HG03064 (cell line): ENCODE data around the gene ARHGAP15.

Experiments used
- ATAC-seq: cut with Tn5 transposase; IDR thresholded peaks from one replicate; pipeline ENCODE4 v1.9.1; 2021; ENCODE audit warnings: low read depth; ENCODE audit not compliant: unreplicated experiment

The ARHGAP15 gene

DNA sequence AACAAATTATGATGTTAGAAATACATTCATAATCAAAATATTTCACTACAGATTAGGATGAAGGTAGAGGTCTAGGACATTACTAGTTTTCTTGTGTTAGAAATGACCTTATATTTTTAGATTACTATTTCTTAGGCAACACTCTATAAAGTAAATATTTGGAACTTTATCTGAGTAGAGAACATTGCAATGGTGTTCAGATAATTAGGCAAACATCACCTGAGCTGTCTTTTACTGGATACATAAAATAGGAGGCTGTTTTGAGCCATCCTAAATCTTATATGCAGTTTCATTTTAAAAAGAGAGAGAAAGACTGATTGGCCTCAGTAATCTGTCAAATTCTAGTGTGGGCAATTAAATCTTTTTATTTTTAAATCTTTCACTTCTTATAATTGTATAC is 304.6 kb downstream of the ARHGAP15 start:
- no peak for ATAC-seq

DNA sequence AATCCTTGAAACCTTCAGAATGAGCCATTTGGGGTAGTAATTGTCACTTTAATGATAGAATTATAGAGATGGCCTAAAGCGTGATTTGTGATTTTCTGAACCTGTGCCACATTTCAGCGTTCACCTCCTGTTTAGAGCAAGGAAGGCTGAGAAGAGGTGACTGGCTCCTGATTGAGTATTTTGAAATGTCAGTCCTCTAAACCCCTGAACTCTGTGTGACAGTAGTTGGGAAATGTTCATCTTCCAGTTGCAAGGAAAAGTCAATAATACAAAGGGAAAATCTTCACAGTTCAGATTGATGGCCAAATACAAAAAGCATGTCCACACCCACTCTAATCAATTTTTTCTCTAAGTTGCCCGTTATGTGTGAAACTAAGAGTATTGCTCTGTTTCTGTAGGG is 305.2 kb downstream of the ARHGAP15 start:
- ATAC-seq: no peak

DNA sequence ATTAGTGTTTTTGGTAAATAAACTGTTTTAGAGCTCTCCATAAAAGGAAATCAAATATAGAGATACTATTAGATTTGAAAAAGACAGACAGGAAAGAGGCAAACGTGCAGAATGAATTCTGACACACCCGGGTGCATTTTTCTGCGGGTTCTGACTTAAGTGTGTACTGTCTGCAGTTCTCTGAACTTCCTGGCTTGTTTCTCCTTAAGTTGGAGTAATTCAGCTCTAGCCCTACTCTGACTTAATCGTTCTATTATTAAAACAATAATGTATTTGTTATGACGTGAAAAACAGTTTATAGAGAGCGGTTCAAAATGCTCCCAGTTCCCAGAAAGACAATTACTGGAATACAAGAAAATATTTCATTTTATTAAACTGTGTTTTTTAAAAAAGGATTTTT is 305.9 kb downstream of the ARHGAP15 start:
- ATAC-seq: no peak

DNA sequence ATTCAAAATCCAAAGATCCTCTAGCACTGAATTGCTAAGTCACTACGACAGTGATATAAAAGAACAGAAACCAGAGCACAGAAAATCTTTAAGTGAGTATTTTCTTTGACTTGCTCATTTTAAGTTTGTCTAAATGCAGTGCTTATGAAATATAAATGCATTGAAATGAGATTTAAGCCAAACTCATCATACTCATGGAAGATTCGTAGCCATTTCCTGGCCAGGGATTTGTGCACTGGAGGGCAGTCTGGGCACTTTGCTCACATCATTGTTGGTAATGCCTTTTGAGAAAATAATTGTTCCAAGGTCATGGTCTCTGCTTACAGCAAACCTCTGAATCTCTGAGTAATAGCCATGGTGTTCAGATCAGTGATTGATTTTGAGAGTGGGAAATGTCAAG is 307.7 kb downstream of the ARHGAP15 start:
- ATAC-seq: no peak

DNA sequence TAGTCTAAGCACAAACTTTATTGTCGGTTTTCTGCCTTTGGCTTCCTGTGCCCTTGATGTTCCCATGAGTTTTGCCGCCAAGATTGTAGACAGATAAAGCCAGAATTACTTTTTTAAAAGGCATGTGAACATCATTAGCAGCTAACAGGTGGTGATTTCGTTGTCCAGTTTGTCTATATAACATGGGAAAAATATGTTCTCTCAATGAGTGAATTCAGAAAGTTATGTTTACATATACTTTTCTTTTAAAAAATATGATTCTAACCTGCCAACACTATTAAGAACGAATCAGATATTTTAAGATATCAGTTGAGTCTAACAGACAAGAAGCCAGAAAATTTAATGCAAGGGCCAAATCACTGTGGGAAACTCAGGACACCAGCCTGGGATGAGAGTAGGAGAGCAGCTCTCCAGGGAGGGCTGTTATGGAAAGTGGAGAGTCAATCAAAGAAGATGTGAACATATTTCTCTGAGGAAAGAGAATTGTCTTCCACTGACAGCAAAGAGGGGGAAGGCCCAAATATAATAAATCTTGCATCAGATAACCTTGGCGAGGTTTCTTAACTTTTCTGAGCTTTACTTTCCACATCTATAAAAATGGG is 311.3 kb downstream of the ARHGAP15 start:
- ATAC-seq: no peak

DNA sequence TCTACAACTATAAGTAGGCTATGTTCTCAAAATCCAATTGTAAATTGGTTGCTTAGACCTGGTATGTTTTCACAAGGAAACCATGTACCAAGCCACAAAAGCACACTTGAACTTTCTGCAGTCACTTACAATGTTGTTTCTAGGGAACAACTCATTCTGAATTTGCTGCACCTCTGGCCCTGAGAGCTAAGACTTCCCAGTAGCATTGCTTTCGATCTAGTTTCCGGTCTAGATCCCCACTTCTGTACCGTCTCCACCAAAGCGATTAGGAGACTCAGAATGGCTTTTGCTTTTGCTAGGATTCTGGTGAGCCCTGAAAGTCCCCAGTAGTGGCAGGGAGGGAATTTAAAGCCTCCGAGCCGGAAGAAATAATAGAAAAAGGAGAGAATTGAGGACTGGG is 313.0 kb downstream of the ARHGAP15 start:
- ATAC-seq: no peak

DNA sequence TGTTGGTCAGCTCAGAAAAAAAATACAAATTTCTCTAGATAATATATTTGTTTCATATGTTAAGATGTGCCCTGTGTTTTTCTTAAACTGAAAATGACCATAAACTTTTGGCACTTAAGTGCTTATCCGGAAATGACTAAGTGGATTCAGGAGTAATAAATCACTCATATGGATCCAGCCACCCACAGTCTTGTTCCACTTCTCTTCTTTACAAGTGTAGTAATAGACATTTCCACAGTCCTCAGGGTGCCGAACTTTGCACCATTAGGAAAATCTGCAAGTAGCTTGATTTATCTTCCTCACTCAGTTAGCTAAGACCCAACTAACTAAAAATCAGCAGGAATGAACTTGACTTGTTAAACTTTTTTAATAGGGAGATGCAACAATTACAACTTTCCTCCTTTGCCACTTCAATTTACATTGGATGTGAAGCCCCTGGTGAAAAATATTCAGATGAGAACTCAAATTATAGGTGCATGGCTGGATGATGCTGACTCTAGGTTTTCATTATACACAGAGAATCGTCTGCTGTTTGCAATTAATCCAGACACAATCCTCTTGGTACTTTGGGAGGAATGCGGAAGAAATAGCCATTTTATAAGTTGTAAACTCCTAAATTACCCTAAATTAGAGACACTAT is 322.5 kb downstream of the ARHGAP15 start:
- ATAC-seq: peak; percentile 79

DNA sequence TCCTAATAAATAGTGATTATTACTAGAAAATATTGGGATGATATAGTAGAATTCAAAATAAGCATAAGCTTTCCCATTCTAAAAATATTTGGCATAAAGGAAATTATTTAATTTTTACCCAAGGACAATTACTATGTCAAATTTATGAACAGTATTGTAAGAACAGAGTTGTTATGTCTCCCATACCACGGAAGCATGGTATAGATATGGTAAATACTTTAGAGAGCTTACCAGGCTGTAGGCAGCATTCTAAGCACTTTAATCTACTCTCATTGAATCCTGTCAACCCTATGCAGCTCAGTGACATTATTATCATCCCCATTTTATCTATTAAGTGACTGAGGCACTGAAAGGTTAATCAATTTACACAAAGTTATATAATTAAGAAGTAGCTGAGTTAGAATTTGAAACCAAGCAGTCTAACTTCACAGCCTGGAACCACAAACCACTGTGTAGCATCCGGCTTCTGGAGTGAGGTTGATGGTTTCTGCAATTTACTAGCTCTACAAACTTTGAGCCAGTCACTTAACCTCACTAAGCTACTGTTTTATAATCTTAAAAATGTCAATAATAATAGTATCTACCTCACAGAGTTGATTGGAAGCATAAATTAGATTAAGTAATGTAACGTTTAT is 323.7 kb downstream of the ARHGAP15 start:
- ATAC-seq: peak; percentile 77

DNA sequence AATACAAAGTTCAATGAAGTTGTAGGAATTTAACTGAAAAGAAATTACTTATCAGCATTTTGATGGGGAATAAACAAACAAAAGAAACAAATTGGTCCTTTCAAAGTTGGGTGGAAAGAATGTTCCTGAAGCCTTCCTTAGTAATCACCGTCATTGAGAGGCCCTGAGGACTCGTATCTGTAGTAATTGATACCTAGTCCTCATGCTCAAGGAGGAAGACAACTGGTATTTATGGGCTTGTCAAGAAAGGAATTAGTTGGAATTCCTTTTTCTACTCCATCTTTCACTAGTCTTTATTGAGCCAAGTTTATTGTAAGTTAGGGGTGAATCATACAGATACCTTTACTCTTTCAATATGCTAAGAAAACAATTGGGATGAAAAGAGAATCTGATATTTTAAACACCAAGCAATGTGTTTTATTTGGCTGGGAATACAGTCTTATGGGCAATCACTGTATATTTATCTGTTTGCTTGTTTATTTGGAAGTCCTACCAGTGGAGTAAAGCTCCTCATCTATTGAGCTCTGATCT is 324.8 kb downstream of the ARHGAP15 start:
- ATAC-seq: no peak

DNA sequence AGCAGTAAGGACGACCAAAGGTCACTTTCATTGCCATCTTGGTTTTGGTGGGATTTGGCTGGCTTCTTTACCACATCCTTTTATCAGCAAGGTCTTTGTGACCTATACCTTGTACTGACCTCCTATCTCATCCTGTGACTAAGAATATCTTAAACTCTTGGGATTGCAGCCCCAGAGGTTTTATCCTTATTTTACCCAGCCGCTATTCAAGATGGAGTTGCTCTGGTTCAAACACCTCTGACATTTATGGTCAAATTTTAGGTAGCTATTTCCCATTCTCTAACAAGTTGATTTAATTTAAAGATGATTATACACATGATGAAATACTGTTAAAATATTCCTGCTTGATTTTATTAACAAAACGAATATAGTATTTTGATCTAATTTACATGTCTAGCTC is 326.1 kb downstream of the ARHGAP15 start:
- no peak for ATAC-seq

DNA sequence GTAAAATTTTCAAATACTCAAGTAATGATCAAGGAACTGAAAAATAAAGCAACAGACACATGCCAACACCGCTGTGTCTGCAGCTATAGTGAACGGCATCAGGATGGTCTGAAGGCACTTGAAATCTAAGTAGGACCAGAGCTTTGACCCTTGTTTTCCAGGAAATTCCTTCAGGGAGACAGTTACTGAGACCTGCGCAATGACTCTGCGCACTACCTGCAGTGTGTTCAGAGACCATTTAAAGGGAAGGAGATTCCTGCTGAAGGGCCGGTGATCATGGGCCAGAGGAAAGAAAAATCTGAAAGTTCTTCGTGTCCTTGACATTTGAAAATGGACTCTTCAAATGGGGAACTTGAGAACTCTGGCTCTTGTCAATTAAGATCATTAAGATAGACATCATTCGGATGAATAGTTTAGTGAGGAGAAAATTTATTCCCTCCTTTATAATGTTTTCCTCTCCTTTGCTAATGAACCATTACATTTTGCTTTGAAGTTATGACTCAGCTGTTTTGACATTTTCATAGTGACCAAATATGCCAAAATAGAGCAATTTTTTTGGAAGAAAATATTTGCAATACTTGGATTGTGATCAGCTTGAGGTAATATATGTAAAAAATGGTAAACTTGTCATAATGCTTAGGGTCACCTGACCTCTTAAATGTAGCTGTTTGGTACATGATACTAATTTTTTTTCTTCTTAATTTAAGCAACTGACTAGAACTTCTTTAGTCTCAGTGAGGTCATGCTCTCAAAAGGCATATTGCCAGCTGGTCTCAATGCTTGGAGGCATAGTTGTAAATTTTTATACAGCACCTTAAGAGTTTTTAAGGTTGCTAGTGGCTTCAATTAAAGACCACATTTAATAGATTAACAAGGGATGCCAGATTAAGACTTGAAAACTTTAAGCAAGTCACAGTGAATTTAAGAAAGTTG is 329.3 kb downstream of the ARHGAP15 start:
- no peak for ATAC-seq

DNA sequence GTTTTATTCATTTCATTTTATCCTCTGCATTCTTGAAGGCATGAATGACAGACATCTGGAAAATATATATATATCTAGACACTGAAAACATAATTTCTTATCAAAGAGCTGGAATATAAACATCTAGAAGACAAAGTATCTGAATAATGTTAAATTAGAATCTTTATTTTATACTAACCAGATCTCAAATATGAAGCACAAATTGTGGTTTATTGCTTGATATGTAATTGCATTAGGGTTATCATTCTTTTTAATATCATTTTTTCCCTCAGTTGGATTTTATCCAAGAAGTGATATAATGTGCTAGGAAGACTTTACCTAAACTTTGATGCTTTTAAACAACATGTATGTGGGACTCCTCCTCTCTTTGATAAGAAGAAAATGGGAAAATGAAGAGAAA is 331.2 kb downstream of the ARHGAP15 start:
- ATAC-seq: no peak

DNA sequence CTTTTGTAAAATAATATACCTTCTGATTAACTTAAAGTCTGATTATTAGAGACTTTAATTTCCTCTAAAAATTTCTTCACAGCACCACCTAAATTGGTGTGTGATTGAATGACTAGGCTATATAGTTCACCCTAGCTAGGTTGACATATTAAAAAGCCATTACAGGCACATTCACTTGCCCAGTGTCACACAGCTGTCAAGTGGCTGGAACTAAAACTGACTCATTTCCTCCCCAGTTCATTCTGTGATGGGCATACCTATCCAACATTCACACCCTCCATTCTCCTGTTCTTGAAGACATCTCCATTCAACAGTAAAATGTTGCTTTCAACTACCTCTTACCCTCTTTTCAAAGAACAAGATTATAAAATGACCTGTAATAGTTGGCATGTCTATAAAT is 334.5 kb downstream of the ARHGAP15 start:
- peak; percentile 74 for ATAC-seq

DNA sequence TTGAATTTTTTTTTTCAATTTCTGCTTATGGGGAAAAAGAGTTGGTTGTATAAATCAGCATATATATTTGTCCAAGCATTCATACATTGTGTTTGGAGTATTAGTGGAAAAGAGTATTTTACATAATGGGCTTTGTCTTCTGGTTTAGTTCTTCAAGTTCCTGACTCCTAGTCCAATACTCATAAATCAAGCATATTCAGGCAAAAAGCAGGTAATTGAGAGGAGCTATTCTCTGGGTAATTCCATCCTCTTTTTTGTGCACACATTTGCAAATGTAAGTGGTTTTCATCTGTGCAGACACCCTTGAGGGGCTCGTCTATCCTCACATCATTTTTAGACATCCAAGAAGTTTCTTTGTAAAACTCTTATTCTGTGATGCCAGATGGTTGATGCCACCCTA is 337.2 kb downstream of the ARHGAP15 start:
- no peak for ATAC-seq

DNA sequence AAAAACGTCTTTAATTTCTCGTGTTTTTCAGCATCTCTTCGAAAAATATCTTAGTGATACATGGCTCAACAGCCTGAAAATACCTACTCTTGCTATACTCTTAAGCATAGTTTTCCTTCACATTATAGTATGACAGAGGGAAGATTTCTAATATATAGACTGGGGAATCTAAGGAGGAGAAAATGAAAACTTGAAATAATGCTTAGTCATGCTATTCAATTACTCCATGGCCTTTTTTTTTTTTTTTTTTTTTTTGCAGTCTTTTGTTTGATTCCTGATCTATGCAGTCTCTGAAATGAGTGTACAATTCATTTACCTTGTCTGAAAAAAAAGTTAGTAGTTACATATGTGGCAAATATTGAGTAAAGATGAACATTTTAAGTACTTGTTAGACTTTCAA is 337.8 kb downstream of the ARHGAP15 start:
- no peak for ATAC-seq

DNA sequence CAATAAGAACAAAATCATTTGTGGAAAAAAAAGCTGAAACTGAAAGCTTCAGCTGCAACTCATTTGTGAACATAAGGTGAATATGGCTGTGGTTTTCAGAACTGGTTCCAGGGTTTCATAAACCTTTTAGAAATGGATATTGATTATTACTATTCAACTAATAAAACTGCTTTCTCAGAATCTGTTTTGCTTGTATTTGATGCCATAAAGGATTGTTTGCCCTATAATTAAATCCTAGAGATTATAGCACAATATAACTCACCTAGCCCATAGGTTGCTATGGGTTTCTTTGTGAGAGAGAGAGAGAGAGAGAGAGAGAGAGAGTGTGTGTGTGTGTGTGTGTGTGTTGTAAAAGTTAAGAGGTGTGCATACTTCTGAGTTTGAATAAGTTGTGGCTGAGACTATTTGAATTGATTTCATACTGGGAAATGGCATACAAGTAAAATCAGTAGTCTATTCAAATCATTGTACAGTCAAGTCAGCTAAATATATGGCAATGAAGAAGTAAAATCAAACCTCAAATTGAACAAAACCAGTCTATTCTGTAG is 339.2 kb downstream of the ARHGAP15 start:
- ATAC-seq: peak; percentile 68

DNA sequence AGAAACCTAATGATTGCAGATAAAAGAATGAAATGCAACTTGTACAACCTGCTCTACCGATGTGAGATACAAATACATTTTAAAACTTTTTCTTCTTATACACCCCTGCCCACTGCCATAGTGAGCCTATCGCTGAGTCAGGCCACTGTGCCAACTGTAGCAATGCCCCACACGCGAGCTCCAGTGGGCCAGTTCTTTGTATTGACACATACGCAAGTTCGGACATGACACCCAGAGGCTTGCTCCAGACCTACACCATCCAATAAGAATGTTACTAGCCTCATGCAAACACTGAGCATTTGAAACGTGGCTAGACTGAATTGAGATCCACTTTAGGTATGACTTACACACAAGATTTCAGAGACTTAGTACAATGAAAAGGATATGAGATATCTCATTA is 340.1 kb downstream of the ARHGAP15 start:
- no peak for ATAC-seq

DNA sequence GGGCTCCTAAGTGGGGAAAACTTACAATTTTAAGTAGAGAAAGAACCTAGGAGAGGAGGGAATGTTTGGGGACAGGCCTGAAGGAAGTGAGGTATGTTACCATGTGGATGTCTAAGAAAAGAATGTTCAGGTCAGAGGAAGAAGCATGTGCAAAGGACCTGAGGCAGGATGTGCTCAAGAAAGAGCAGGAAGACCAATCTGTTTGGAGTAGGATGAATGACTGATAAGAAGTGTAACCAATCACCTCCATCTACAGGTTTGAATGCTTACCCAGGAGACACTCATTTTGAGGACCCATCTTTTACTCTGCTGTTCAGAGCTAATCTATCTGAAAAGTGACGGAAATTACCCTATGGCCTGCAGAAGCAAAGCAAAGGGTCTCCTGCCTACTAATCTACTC is 342.3 kb downstream of the ARHGAP15 start:
- ATAC-seq: no peak

DNA sequence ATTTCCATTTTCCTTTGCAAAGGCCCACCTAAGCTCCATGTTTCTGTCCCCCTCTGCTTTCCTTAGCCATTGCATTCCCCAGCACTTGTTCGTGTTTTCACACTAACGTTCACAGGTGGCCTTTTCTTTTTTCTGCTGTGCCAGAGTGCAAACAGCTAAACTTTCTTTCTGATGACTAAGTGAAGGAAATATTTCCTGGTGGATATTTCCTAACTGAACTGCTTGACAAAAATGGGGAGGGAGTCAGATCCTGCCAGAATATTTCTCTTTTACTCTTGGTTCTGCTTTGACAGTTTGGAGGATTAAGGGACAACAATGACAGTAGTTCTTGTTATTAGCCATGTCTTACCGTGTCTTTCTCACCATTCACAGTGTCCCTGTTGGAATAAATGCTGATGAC is 344.0 kb downstream of the ARHGAP15 start:
- ATAC-seq: no peak

DNA sequence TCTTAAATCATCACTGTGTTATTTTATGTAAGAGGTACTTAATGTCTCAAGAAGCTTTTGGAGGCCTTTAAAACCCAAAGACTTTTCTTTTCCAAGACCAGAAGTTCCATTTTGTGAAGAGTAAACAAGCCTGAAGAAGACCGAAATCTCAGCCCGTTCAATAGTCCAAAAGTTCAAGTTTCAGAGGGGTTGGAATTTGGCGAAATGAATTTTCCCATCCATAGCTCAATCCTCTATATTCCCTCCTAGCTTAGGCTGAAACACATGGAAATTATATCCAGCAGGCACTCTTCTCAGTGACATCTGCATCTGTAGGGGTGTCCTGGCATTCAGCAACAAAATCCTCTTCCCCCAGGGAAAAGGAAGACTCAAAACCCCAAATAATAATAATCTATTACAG is 344.6 kb downstream of the ARHGAP15 start:
- no peak for ATAC-seq

DNA sequence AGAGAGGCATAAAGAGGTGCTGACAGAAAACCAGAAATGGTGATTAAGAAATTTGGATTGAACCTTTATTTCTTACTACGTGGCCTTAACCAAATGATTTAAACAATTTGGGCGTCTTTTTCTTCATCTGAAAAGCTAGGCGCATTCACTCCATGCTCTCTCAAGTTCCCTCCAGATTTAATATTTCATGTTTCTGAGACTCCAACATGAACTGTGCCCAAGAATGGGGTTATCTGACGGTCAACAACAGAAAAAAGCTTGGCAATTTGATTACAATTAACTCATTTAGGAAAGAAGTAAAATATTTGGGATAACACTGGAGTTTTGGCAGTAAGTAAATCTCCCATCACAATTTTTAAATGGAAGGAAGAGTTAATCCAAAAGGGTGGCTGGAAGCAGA is 345.4 kb downstream of the ARHGAP15 start:
- no peak for ATAC-seq
